ENCODE measurements around the gene CDKN1C. TPM values are rescaled to one million over a fixed set of nuclear protein-coding genes. Genes with fewer than 3 reads are reported as not detected.

Gene CDKN1C
- total and polyA plus RNA-seq, 2 of the 8 experiments (the other 6 are each of a cell fraction or from before 2014, with no cell fraction given): 12.8 to 14.1 TPM

DNA sequence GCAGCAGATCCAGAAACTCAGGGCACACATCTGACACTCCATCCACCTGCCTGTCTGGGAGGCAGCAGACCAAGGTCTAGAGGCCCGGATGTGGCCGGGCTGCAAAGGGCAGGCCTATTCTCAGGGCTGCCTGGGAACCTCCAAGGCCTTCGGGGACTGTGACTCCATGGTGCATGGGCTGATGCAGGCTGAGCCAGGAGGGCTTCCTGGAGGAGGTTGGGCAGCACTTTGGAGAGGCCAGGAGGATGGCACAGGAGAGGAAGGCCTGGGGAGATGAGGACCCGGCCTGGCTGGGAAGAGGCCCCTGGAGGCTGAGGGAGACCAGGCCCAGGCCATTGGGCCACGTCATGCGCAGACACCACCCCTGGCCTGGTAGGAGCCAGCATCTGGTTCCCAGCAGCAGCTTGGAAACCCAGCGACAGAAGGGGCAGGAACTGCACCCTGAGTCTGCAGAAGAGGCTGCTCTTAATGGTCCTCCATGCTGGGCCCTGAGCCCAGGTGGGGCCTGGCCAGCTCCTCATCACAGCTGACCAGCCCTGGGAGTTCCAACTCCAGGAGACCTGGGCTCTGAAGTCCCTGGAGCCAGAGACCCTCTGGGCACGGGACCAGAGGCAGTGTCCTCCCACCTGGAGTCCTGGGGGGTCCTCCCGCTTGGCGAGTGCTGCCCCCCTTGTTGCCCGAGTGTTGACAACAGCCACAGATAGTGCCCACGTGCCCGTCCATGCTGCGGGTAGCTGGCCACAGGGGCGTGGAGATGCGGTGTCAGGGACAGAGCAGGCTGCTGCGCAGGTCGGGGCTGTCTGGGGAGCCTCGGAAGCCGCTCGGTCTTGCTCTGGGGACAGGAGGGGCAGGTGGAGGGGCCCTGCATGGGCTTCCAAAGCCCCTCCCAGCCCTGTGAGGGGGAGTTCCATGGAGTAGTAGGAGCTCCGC, 38.1 kb upstream of the CDKN1C start (continued):
- TF ChIP-seq, protein P1, sequence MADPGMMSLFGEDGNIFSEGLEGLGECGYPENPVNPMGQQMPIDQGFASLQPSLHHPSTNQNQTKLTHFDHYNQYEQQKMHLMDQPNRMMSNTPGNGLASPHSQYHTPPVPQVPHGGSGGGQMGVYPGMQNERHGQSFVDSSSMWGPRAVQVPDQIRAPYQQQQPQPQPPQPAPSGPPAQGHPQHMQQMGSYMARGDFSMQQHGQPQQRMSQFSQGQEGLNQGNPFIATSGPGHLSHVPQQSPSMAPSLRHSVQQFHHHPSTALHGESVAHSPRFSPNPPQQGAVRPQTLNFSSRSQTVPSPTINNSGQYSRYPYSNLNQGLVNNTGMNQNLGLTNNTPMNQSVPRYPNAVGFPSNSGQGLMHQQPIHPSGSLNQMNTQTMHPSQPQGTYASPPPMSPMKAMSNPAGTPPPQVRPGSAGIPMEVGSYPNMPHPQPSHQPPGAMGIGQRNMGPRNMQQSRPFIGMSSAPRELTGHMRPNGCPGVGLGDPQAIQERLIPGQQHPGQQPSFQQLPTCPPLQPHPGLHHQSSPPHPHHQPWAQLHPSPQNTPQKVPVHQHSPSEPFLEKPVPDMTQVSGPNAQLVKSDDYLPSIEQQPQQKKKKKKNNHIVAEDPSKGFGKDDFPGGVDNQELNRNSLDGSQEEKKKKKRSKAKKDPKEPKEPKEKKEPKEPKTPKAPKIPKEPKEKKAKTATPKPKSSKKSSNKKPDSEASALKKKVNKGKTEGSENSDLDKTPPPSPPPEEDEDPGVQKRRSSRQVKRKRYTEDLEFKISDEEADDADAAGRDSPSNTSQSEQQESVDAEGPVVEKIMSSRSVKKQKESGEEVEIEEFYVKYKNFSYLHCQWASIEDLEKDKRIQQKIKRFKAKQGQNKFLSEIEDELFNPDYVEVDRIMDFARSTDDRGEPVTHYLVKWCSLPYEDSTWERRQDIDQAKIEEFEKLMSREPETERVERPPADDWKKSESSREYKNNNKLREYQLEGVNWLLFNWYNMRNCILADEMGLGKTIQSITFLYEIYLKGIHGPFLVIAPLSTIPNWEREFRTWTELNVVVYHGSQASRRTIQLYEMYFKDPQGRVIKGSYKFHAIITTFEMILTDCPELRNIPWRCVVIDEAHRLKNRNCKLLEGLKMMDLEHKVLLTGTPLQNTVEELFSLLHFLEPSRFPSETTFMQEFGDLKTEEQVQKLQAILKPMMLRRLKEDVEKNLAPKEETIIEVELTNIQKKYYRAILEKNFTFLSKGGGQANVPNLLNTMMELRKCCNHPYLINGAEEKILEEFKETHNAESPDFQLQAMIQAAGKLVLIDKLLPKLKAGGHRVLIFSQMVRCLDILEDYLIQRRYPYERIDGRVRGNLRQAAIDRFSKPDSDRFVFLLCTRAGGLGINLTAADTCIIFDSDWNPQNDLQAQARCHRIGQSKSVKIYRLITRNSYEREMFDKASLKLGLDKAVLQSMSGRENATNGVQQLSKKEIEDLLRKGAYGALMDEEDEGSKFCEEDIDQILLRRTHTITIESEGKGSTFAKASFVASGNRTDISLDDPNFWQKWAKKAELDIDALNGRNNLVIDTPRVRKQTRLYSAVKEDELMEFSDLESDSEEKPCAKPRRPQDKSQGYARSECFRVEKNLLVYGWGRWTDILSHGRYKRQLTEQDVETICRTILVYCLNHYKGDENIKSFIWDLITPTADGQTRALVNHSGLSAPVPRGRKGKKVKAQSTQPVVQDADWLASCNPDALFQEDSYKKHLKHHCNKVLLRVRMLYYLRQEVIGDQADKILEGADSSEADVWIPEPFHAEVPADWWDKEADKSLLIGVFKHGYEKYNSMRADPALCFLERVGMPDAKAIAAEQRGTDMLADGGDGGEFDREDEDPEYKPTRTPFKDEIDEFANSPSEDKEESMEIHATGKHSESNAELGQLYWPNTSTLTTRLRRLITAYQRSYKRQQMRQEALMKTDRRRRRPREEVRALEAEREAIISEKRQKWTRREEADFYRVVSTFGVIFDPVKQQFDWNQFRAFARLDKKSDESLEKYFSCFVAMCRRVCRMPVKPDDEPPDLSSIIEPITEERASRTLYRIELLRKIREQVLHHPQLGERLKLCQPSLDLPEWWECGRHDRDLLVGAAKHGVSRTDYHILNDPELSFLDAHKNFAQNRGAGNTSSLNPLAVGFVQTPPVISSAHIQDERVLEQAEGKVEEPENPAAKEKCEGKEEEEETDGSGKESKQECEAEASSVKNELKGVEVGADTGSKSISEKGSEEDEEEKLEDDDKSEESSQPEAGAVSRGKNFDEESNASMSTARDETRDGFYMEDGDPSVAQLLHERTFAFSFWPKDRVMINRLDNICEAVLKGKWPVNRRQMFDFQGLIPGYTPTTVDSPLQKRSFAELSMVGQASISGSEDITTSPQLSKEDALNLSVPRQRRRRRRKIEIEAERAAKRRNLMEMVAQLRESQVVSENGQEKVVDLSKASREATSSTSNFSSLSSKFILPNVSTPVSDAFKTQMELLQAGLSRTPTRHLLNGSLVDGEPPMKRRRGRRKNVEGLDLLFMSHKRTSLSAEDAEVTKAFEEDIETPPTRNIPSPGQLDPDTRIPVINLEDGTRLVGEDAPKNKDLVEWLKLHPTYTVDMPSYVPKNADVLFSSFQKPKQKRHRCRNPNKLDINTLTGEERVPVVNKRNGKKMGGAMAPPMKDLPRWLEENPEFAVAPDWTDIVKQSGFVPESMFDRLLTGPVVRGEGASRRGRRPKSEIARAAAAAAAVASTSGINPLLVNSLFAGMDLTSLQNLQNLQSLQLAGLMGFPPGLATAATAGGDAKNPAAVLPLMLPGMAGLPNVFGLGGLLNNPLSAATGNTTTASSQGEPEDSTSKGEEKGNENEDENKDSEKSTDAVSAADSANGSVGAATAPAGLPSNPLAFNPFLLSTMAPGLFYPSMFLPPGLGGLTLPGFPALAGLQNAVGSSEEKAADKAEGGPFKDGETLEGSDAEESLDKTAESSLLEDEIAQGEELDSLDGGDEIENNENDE (IDR thresholded peaks at IDR 0.05; ENCODE audit: insufficient replicate concordance, low read length): no peak
- TF ChIP-seq BRCA1 (IDR thresholded peaks at IDR 0.05; ENCODE audit: low read depth, low read length) (no peak), BACH1 (IDR thresholded peaks at IDR 0.05; ENCODE audit: low read length) (no peak), YY1 (IDR thresholded peaks at IDR 0.05; ENCODE audit: low read depth, low read length) (no peak), BCL11A (IDR thresholded peaks at IDR 0.05; ENCODE audit: low read depth in 2 of 2, low read length in 2 of 2) (no peak), RNF2 (IDR thresholded peaks at IDR 0.05; ENCODE audit: borderline replicate concordance, low read depth, low read length, missing control alignments, poor library complexity, severe bottlenecking) (no peak), KDM5A (IDR thresholded peaks at IDR 0.05; ENCODE audit: low read length) (no peak), SIRT6 (IDR thresholded peaks at IDR 0.05; ENCODE audit: low read length) (no peak)
- TF ChIP-seq, protein P2, sequence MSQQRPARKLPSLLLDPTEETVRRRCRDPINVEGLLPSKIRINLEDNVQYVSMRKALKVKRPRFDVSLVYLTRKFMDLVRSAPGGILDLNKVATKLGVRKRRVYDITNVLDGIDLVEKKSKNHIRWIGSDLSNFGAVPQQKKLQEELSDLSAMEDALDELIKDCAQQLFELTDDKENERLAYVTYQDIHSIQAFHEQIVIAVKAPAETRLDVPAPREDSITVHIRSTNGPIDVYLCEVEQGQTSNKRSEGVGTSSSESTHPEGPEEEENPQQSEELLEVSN (IDR thresholded peaks at IDR 0.05): no peak

Measured in H1 (cell line).